ENCODE measurements around the gene GATA1.
"Not testable (repeated sequence)": the region's sequence is repeated elsewhere in the genome, so short reads cannot be mapped to it uniquely, and the experiment has no call there.

Gene GATA1

DNA sequence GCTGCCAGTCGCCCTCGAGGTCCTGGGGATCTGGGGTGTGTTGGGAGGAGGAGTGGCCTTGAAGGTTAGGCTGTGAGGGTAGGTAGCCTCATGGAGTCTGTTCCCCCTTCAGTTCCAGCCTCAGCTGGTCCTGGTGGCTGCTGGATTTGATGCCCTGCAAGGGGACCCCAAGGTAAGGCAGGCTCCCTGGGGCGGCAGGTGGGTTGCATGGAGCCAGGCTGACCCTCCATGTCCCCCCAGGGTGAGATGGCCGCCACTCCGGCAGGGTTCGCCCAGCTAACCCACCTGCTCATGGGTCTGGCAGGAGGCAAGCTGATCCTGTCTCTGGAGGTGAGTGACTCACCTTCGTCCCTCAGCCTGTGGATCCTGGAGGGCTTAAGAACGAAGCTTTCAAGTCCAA, 28.3 kb downstream of the GATA1 start:
- FAIRE-seq (no peak), DNase-seq (ENCODE audit: insufficient read length, low spot score) (no peak)
- TF ChIP-seq, protein P1, sequence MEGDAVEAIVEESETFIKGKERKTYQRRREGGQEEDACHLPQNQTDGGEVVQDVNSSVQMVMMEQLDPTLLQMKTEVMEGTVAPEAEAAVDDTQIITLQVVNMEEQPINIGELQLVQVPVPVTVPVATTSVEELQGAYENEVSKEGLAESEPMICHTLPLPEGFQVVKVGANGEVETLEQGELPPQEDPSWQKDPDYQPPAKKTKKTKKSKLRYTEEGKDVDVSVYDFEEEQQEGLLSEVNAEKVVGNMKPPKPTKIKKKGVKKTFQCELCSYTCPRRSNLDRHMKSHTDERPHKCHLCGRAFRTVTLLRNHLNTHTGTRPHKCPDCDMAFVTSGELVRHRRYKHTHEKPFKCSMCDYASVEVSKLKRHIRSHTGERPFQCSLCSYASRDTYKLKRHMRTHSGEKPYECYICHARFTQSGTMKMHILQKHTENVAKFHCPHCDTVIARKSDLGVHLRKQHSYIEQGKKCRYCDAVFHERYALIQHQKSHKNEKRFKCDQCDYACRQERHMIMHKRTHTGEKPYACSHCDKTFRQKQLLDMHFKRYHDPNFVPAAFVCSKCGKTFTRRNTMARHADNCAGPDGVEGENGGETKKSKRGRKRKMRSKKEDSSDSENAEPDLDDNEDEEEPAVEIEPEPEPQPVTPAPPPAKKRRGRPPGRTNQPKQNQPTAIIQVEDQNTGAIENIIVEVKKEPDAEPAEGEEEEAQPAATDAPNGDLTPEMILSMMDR (IDR thresholded peaks at IDR 0.05; ENCODE audit: insufficient read depth, missing control alignments), result no peak

DNA sequence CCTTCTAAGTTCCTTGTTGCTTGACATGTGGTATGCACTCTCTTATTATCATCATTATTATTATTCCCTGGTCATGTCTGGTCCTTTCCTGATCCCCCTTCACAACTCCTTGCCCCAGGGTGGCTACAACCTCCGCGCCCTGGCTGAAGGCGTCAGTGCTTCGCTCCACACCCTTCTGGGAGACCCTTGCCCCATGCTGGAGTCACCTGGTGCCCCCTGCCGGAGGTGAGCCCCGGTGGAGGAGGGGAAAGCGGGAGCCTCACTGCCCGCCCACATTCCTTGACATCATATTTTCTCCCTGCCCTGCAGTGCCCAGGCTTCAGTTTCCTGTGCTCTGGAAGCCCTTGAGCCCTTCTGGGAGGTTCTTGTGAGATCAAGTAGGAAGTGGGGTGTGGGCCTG, 28.9 kb downstream of the GATA1 start:
- FAIRE-seq, result no peak
- no peak for DNase-seq (ENCODE audit: insufficient read length, low spot score)
- TF ChIP-seq, protein P1 (IDR thresholded peaks at IDR 0.05; ENCODE audit: insufficient read depth, missing control alignments), result no peak

DNA sequence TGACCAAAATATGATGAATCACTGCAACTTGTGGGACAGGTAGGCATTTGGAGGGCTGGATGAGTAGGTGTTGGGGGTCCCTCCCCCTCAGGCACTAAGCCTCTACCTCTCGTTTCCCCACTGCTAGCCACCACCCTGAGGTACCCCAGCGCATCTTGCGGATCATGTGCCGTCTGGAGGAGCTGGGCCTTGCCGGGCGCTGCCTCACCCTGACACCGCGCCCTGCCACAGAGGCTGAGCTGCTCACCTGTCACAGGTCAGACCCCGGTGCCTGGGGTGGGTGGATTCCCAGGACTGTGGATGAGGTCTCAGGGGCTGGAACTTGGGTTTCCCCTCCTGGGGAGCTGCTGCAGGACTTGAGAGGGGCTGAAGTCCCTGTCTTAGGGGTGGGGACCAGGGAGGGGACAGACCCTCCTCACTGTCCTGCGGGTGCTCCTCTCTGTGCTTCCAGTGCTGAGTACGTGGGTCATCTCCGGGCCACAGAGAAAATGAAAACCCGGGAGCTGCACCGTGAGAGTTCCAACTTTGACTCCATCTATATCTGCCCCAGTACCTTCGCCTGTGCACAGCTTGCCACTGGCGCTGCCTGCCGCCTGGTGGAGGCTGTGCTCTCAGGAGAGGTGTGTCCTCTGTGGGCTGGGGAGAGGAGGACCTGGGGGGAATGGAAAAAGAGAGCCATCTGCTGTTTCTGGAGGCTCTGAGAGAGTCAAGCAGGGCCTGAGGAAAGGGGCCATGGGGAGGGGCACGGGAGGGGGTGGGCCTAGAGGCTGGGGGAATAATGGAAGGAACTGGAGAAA, 29.8 kb downstream of the GATA1 start:
- TF ChIP-seq, protein P1 (IDR thresholded peaks at IDR 0.05; ENCODE audit: insufficient read depth, missing control alignments), result no peak
- FAIRE-seq, result no peak
- DNase-seq (ENCODE audit: insufficient read length, low spot score), result no peak

DNA sequence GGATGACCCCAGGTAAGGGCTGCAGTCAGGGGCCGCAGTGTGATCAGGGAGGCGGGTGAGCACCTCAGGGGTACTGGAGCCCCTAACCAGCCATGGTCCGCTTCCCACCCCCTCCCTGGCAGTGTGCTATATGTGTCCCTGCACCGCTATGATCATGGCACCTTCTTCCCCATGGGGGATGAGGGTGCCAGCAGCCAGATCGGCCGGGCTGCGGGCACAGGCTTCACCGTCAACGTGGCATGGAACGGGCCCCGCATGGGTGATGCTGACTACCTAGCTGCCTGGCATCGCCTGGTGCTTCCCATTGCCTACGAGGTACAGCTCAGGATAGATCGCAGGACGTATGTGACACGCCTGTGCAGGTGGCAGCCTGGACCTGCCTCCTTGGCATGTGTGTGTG, 31.7 kb downstream of the GATA1 start:
- TF ChIP-seq, protein P1 (IDR thresholded peaks at IDR 0.05; ENCODE audit: insufficient read depth, missing control alignments), result no peak
- DNase-seq (ENCODE audit: insufficient read length, low spot score) (no peak), FAIRE-seq (no peak)

DNA sequence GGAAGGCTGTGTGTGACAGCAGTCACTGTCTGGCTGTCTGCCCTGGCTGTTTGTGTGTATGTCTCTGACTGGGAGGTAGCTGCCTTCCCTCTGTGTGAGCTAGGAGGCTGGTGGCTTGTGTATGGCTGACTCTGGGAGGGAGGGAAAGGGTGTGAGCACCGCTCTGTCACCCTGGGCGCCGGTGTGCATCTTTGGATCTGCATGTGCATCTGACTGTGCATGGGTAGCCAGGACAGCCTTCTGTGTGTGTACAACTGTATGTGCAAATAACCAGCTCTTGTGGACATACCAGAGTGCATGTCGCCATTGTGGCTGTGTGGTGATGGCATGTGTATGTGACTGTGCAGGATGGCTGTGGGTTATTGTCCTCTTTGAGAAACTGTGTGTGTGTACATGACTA, 32.5 kb downstream of the GATA1 start:
- no peak for FAIRE-seq

DNA sequence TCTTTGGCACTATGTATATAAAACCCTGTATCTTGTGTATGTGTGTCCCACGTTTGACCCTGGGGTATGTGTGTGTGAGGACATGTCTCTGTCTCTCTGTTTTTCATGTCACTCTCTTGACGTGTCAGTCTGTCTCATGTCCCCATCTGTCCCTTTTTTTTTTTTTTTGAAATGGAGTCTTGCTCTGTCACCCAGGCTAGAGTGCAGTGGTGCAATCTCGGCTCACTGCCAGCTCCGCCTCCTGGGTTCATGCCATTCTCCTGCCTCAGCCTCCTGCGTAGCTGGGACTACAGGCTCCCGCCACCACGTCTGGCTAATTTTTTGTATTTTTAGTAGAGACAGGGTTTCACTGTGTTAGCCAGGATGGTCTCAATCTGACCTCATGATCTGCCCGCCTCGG, 33.0 kb downstream of the GATA1 start:
- not testable (repeated sequence) for FAIRE-seq; DNase-seq (ENCODE audit: insufficient read length, low spot score)

More for the DNA sequence above, 32.5 kb downstream of the GATA1 start:
- TF ChIP-seq, protein P1 (IDR thresholded peaks at IDR 0.05; ENCODE audit: insufficient read depth, missing control alignments), result no peak
- no peak for DNase-seq (ENCODE audit: insufficient read length, low spot score)

DNA sequence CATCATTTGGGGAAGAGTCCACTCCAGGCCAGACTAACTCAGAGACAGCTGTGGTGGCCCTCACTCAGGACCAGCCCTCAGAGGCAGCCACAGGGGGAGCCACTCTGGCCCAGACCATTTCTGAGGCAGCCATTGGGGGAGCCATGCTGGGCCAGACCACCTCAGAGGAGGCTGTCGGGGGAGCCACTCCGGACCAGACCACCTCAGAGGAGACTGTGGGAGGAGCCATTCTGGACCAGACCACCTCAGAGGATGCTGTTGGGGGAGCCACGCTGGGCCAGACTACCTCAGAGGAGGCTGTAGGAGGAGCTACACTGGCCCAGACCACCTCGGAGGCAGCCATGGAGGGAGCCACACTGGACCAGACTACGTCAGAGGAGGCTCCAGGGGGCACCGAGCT, 36.7 kb downstream of the GATA1 start:
- DNase-seq (ENCODE audit: insufficient read length, low spot score) (no peak), FAIRE-seq (no peak)
- TF ChIP-seq, protein P1 (IDR thresholded peaks at IDR 0.05; ENCODE audit: insufficient read depth, missing control alignments), result no peak

Measured in D721Med (cell line).